ENCODE results near the gene STIM1.

DNA sequence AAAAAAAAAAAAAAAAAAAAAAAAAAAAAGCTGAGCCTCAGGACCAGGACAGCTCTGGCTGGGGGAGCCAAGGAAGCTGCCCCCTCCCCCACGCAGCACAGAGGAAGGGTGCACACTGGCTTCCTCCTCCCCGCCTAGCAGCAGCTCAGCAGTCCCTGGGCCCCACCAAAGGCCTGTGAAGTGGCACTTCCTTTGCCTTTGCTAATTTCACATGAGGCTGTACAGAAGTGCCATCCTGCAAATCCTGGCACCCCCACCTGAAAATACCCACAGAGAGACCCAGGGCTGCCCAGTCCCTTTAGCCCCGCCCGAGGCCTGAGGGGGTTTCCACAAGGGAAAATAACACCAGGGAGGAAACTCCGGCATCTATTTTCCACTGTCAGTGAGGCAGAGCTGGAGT lies 18.6 kb upstream of the STIM1 start:
- TF ChIP-seq, protein P1, sequence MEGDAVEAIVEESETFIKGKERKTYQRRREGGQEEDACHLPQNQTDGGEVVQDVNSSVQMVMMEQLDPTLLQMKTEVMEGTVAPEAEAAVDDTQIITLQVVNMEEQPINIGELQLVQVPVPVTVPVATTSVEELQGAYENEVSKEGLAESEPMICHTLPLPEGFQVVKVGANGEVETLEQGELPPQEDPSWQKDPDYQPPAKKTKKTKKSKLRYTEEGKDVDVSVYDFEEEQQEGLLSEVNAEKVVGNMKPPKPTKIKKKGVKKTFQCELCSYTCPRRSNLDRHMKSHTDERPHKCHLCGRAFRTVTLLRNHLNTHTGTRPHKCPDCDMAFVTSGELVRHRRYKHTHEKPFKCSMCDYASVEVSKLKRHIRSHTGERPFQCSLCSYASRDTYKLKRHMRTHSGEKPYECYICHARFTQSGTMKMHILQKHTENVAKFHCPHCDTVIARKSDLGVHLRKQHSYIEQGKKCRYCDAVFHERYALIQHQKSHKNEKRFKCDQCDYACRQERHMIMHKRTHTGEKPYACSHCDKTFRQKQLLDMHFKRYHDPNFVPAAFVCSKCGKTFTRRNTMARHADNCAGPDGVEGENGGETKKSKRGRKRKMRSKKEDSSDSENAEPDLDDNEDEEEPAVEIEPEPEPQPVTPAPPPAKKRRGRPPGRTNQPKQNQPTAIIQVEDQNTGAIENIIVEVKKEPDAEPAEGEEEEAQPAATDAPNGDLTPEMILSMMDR (IDR thresholded peaks at IDR 0.05; ENCODE audit: insufficient read depth, low read length): no peak
- TF ChIP-seq, protein P2, sequence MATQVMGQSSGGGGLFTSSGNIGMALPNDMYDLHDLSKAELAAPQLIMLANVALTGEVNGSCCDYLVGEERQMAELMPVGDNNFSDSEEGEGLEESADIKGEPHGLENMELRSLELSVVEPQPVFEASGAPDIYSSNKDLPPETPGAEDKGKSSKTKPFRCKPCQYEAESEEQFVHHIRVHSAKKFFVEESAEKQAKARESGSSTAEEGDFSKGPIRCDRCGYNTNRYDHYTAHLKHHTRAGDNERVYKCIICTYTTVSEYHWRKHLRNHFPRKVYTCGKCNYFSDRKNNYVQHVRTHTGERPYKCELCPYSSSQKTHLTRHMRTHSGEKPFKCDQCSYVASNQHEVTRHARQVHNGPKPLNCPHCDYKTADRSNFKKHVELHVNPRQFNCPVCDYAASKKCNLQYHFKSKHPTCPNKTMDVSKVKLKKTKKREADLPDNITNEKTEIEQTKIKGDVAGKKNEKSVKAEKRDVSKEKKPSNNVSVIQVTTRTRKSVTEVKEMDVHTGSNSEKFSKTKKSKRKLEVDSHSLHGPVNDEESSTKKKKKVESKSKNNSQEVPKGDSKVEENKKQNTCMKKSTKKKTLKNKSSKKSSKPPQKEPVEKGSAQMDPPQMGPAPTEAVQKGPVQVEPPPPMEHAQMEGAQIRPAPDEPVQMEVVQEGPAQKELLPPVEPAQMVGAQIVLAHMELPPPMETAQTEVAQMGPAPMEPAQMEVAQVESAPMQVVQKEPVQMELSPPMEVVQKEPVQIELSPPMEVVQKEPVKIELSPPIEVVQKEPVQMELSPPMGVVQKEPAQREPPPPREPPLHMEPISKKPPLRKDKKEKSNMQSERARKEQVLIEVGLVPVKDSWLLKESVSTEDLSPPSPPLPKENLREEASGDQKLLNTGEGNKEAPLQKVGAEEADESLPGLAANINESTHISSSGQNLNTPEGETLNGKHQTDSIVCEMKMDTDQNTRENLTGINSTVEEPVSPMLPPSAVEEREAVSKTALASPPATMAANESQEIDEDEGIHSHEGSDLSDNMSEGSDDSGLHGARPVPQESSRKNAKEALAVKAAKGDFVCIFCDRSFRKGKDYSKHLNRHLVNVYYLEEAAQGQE (IDR thresholded peaks at IDR 0.05; ENCODE audit: insufficient replicate concordance, low read depth): peak; percentile 38
- peak; percentile 80 for TF ChIP-seq SPI1 (IDR thresholded peaks at IDR 0.05; ENCODE audit: borderline replicate concordance, low read depth)

All from HL-60 (cell line).